ENCODE measurements around the gene AK8. TPM values are rescaled to one million over a fixed set of nuclear protein-coding genes. Genes with fewer than 3 reads are reported as not detected.

AK8 gene
- total RNA-seq, 1 donor from 2014 or later, result 1.5 TPM

DNA sequence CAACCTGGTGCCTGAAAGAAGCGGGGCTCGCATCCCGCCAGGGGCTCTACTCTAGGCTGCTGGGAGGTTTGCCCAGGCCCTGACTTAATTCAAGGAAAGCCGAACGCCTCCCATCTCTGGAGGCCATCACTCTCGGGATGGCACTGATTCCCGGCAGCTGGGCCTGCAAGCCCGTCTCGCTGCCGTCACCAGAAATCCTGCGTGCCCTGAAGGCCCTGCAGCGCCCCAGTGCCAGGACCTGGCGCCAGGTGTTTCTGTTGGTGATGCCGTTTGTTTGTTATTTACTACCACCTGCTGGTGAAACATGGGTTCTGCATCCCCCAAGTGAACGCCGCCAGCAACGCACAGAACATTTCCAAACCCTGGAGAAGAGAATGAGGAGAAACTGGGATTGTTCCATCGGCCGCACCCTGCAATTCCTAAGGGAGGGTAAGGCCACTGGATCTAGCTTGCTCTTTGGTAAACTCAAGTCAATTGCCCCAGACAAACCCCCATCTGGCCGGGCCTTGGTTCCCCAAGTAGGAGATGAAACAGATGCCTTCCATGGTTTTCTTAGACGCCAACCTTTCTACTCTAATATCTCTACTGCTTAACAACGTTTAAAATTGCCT is 77.9 kb downstream of the AK8 start:
- peak; percentile 89 for DNase-seq (ENCODE audit: low spot score)

DNA sequence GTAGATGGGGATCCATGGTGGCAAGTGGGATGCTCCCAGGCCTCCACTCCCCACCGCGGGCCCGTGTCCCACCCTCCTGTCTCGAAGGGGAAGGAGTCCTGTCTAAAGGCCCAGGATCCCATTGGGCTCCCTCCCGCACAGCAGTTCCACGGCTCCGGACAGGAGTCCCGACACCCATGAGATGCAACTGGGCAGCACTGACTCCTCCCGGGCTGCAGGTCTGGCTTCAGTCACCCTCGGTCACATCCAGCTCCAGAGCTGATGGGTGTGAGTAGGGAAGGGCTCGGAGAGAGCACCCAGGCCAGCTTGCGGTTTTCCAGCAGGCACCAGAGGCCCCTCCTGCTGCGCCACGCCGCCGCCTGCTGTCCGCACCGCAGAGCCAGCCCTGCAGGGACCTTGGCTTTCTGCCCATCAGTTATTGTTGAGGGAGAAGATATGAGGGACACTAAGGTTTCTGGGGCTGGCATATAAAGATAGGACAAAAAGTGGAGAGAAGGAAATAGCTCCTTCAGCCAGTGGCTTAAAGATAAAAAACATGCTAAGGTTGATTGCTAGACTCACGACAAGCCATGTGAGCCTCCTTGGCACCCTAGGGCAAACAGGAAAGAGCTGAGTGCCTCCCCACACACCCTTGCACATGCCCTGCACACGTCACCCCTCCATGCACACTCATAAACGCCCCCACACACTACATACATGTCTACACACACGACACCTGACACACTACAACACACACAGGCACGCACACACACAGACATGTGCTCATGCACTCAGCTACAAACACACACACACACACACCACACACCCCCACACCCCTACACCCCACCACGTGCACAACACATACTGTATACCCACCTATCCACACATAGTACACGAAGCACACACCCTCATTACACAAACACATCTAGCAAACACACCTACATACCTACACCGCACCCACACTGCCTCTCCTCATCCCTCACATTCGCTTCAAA is 79.0 kb downstream of the AK8 start:
- DNase-seq (ENCODE audit: low spot score), result peak; percentile 80

DNA sequence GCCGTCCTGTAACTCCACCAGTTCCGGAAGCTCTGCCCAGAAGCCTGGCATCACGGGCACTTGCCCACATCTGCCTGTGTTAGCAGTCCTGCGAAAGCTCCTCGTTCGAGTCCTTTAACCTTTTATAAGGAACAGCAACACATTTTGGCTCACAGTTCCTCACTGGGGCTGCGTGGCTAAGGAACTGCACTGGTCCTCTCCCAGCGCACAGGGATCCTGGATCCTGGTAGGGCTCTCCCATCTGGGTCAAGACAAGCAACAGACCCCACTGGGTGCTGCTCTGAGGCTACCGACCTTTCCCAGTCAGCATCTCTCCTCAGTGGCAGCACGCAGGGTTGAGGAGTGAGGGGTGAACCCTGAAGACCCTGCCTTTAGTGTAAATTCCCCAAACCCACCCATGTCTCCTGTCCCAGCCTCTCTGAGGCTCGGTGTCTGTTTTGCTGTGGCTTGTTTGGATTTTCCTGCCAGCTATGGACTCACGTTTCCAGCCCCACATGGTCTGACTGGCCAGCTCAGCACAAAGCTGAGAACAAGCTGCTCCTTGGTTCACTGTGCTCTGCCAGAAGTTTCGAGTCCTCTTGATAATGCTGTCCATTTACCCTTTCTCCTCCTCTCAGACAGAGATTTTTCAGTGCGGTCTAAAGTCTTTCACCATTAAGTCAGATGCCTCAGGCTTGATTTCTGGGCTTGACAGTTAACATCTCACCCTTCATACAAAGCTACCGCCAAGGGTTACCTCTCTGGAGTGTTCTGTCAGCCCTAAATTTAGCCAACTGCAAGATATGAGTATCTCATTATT is 80.0 kb downstream of the AK8 start:
- peak; percentile 80 for DNase-seq (ENCODE audit: low spot score)

DNA sequence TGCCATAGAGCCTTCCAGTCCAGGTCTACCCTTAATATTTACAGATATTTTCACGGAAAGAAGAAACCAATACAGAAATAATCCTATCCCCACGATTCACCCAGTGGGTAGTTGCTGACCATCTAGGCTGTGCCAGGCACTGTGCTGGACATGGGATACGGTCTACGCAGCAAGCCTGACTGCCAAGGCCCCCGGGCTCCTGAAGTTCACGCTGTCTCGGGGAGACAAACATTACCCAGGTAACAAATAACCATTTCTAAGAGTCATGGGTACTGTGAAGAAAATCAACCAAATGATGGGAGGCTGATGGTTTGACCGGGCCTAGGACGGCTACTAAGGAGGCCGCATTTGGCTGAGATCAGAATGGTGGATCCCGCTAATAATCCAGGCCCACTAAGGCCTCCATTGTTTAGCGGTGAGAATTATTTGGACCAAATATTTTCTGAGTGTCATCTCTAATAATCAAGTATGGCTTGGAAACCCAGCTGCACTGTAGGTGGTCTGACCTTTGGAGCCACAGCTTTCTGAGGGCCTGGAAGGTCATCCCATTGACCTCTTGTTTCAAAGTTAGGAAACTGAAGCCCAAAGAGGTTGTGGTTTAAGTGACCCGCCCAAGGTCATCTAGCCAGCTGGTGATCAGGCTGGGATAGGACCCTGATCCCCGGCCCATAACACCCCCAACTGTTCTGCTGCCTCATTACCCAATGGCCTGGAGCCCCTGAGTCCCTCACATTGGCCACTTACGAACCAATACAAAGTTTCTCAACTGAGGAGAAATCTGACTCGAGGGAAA is 82.4 kb downstream of the AK8 start:
- DNase-seq (ENCODE audit: low spot score), result peak; percentile 30

DNA sequence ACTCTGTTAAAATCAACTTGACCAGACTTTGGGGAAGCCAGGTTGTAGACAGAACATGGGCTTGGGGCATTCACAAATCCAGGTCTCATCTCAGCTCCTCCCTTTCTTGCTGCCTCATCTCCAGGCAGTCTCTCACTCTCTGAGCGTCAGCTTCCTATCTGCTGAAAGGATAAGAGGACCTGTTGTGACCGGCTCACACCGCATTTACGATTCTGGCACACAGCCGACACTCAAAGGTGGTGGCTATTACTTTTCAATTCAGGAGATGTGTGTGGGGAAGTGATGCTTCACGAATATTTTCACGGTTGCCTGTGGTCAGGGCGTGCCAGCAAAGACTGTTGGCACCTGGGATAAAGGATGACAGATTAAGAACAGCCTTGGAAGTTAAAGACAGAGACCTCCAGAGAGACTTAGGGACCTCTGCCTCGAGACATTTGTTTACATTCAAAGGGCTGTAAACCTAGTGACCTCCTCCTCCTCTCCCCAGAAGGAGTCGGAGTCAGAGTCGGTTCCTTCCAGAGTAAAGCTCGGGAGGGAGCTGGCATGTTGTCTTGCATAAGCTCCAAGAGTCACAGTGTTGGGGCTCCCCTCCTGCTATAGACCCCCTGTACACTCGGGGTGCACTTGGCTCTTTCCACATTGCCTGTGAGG is 83.2 kb downstream of the AK8 start:
- DNase-seq (ENCODE audit: low spot score), result peak; percentile 62

DNA sequence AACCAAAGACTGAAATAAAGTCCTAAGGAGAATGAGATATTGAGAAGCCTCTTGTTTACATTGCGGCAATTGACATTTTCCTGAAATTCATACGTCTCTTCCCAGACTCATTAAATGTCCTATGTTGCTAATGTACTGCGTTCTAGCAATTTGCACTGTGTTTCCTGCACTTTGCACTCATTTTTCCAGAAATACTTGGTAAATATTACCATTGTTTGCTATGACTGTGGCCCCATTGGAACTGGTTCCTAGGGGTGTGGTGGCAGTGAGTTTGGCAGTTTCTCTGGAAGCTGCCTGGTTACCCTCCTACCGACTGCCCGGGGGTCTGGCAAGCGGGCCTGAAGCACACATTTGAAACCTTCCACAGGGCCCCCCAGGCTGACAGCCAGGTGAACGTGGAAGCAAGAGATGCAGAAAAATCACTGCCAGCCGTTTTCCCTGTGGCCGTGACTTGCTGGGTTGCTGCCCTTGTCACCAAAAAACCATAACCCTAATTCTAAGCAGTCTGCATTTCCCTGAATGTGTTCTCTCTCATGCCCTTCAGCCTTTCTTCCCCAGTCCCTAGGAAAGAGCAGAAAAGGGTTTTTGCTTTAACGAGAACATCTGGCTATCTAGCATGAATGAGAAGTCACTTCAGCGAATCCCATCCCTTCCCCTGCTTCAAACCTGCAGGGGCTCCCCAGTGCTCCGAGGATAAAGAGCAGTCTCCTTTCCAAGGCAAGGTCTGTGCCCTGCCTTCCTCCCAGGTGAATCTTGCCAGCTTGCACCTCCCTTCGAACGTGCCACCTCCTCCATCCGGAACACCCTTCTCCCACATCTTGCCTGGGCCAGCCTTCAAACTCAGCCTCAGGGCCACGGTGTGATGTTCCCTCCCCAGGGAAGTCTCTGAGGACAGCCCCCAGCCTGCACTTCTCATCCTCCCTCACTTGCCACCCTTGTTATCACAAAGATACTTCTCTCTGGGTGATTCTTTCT is 84.2 kb downstream of the AK8 start:
- peak; percentile 37 for DNase-seq (ENCODE audit: low spot score)

DNA sequence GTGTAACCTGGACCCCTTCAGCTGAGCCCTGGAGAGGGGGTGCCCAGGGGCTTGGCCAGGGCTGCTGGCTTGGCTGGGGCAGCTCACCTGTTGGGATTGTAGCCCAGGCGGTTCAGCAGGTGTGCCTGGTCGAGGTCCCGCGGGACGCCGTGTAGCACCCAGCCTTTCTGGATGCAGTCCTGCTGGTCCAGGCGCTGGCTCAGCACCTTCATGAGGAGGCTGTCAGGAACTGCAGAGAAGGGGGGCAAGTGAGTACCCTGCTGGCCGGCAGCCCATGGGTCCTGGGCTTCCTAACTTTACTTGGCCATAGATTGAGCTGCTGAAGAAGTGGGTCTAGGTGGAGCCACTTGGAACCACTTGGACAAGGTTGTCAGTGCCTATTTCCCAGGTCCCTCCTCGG is 85.5 kb downstream of the AK8 start:
- peak; percentile 87 for DNase-seq (ENCODE audit: low spot score)

DNA sequence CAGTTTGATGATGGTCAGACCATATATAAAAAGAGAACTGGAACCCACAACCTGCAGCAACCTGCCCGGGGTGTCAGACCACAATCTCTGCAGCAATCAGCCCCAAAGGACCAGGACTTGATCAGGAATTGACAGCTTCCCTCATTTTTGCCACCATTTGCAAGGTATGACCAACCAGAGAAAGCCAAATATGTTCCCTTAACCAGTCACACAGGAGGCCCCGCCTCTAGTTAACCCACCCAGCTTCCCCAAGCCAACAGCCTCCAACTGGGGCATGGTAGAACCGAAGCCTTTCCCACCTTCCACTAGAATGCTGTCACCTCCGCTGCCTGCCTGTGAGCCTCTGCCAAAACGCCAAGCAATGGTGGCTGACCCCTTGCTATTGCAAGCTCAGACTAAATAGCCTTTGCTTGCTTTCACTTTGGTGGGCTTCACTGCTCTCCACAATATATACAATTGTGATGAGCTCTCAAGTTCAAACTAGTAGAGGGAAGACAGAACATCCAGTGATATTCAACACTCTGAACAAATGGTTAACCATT is 86.3 kb downstream of the AK8 start:
- DNase-seq (ENCODE audit: low spot score), result peak; percentile 49

DNA sequence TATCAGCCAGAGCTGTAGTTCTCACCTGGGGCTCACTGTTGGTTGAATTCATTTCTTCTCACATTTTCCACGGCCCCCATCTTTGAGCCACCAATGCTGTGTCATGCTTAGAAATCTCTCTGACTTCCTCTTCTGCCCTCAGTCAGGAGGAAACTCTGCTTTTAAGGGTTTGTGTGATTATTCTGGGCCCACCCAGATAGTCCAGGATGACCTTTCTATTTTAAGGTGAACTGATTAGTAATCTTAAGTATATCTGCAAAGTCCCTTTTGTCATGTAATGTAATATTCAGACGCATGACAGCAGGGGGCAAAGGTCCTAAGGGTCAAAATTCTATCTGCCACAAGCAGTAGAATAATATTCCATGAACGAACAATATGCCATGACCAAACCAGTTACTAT is 88.4 kb downstream of the AK8 start:
- DNase-seq (ENCODE audit: low spot score), result no peak

DNA sequence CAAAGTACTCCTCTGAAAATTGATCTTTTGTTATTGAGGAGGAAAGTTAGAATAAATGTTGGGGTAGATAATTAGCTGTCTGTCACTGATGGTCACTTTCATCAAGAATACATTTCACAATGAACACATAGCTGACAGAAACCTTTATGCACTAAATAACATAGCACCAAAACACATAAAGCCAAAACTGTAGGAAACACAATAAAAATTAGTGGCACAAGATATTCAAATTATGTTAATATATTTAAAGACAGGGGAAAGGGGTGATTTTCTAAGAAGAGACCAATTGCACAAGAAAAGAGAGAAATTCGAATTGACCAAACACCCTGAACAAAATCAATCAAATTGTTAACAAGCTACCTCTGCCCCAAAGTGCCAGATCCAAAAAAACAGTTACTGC is 89.7 kb downstream of the AK8 start:
- DNase-seq (ENCODE audit: low spot score), result no peak

DNA sequence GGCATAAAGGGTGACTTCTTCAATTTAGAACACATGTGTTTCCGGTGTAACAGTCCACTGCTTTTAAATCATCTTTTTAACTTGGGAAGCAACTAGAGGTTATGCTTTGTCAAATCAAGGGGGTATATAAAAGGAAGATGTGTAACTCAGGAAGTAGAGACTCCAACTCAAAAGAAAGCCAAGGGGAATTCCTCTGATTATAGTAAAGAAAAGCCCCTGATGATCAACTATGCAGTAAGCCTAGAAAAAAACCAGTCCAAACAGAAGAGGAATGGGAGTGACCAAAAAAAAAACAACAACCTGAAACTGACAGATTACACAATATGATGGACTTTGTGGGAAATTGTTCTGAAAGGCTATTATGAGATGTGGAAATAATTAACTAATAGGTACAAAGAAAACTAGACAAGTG is 90.3 kb downstream of the AK8 start:
- no peak for DNase-seq (ENCODE audit: low spot score)

DNA sequence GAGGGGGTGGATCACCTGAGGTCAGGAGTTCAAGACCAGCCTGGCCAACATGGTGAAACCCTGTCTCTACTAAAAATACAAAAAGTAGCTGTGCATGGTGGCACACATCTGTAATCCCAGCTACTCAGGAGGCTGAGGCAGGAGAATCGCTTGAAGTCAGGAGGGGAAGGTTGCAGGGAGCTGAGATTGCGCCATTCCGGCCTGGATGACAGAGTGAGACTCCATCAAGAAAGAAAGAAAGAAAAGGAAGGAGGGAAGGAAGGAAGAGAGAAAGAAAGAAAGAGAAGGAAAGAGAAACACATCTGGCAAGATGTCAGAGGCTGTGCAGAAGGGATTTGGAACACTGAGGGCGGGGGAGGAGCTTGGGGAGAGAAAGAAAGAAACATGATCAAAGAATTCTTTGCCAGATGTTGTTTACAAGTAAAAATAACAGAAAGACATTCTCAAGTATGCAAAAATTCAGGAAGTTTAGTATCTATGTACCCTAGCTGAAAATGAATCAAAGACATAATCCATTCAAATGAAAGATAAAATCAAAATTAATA is 93.7 kb downstream of the AK8 start:
- peak; percentile 55 for DNase-seq (ENCODE audit: low spot score)

DNA sequence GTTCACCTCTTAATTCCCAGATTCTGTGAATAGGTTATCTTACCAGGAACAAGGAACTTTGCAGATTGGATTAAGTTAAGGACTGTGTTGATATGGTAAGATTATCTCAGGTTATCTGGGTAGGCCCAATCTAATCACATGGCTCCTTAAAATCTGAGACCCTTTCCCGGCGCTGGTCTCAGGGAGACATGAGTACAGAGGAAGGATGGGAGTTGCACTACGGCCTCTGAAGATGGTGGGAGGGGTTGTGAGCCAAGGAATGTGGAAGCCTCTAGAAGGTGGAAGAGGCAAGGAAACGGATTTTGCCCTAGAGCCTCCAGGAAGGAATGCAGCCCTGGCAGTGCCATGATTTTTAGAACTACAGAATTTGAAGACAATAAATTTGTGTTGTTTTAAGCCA is 95.1 kb downstream of the AK8 start:
- DNase-seq (ENCODE audit: low spot score), result peak; percentile 11

DNA sequence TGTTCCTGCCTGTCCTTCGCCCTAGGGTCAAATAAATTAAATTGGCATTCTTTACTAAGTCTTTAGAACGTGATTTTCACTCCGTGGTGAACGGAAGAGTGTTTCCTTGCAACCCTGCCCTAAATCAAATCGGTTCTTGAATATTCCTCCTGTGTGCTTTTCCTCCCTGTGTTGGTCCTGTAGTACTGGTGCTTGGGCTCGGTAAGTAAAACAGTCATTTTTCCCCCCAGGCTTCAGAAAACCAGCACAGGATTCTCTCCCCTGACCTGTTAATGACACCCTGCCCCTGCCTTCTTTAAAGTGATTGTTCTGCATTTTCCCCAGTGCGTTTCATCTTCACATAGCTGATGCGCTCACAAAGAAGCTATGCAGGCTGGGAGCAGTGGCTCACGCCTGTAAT is 96.0 kb downstream of the AK8 start:
- no peak for DNase-seq (ENCODE audit: low spot score)

DNA sequence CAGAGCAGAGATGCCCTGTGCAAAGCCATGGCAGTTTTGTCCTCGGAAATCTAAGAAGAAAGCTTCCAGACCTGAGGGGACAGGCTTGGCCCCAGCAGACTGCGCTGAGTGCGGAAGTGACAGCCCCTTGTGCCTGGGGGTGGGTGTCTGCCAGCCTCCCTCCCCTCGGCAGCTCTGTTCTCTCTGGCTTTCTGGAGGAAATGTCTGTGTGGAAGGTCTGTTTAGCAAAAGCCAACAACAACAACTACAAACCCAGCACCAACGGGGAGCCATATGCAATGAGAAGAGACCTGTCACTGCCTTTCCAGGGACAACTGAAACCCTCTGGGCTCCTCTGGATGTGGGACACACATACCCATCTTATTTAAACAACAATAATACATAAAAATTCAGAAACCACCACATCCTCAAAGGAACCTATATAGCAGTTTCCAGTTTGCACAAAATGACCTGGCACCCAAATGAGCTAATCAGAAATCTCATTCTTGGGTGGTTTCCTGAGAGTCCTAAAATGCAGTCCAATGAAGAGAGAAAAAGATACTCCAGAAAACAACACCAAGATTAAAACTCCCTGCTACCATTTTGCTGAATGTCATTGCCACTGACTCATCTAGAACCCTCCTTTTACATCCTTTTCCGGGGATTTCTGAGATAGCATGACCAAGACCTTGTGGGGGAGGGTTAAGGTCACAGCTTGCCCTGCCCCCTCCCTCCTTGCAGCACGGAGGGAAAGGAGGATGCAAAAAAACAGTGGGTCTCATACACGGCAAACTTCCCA is 97.7 kb downstream of the AK8 start:
- DNase-seq (ENCODE audit: low spot score), result peak; percentile 37

DNA sequence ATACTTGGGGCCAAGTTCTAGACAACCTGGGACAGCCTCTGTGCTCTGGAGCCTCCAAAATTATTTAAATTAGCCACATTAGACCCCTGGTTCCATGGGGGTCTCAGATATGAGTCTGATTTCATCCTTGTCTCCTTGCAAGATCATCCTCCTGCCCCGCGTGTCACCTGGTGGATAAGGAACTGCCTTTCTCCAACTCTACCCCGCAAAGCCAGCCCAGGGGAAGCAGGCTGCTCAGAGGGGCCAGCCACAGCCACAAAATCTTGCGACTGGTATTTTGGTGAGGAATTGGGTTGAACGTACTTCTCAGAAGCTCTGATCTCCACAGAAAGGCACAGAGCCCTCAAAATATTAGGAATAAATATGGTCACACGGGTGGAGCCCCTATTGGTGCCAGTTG is 101.2 kb downstream of the AK8 start:
- peak; percentile 57 for DNase-seq (ENCODE audit: low spot score)

DNA sequence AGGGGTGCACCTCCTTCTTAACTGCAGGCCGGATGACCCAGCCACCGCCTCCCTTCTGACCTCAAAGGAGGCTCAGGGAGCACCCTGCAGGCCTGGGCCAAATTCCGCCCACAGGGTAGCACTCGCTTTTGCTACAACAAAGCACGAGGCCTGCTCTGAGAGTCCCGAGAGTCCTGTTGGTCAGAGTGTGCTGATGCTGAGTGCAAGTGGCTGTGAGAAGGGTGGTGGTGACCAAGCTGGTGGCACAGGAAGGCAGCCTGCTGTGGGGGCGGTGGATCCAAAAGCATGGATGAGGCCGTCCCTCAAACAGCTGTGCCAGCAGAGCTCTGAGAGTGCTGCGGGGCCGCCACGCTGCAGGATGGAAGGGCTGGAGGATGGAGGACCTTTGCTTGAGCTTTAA is 101.8 kb downstream of the AK8 start:
- peak; percentile 64 for DNase-seq (ENCODE audit: low spot score)

DNA sequence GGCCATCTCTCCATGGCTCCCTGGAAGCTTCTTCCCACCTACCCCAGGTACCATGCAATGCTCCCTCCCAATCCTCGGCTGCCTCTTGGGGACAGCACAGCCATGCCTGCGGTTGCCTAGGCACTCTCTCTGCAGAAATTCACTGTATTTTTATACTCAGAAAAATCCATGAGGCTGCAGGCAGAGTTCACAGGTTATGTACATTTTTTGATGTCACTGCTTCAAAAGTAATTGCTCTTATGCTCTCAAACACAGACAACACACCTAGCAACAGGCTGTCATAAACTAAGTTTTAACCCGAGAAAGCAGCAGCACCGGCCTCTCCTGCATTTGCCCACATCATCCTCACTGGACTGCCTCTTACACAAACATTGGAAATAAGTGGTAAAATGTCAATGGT is 102.4 kb downstream of the AK8 start:
- DNase-seq (ENCODE audit: low spot score), result no peak

Data from mesenteric fat pad (tissue), 1 donor.